GM12878 (cell line): Measurements from ENCODE around the gene PROSER2. TPM values are rescaled to one million over a fixed set of nuclear protein-coding genes. Genes with fewer than 3 reads are reported as not detected.

Source experiments
- ATAC-seq: fragments of 200-7000 bp; cut with Tn5 transposase; 3 replicates; pipeline ENCODE4 v1.9.1; 2020; ENCODE audit warnings: mild to moderate bottlenecking, moderate library complexity
- BruUV-seq: library from RNA; stranded (reverse); fragments of 400-500 nt; replicated peaks from 2 replicates; lab custom pipeline; 2021; lab: Mats Ljungman, UMichigan
- CTCF ChIA-PET: fragments of 300-600 bp; sonication (Branson Sonifier 250); formaldehyde crosslinking; extraction: SDS; loops from one replicate; lab custom pipeline; 2021; ENCODE audit warnings: inconsistent platforms; lab: Yijun Ruan, JAX
- POLR2A ChIA-PET: fragments of 350-600 bp; formaldehyde crosslinking; extraction: SDS; loops from one replicate; lab custom pipeline; 2021; ENCODE audit warnings: inconsistent platforms; lab: Charles Lee
- RAD21 ChIA-PET: fragments of 300-600 bp; sonication (Branson Sonifier 250); formaldehyde crosslinking; loops from one replicate; lab custom pipeline; 2023; ENCODE audit warnings: antibody characterized with exemption; ENCODE audit not compliant: unreplicated experiment; lab: Charles Lee
- SMC1A ChIA-PET: fragments of 300-600 bp; sonication (Branson Sonifier 250); formaldehyde crosslinking; loops from one replicate; lab custom pipeline; 2023; ENCODE audit not compliant: unreplicated experiment, uncharacterized antibody; lab: Charles Lee
- DNase-seq: peaks from one replicate; pipeline ENCODE4 v3.0.0-alpha.2; 2011; ENCODE audit warnings: low read depth, low spot score
- FAIRE-seq: peaks from 3 replicates; lab custom pipeline; 2011; peaks lifted over from hg19 to GRCh38; lab: Jason Lieb, UNC
- H2AFZ ChIP-seq: 2 replicates; pipeline ENCODE4 v1.6.0; 2011; ENCODE audit warnings: low read depth, low read length, control low read depth; ENCODE audit not compliant: control insufficient read depth
- H3K27ac ChIP-seq: 2 replicates; pipeline ENCODE4 v1.5.1; 2011; ENCODE audit warnings: control low read depth; ENCODE audit not compliant: control insufficient read depth, insufficient read depth
- H3K27me3 ChIP-seq, 2 experiments: replicated peaks in 1 of 2; 2 replicates each; pipeline versions ENCODE4 v1.6.0 to v1.6.1; 2011; ENCODE audit warnings: low read length in 1 of 2; ENCODE audit not compliant: control insufficient read depth in 2 of 2, insufficient read depth in 2 of 2
- H3K36me3 ChIP-seq, 2 experiments: 2 replicates each; pipeline ENCODE4 v1.5.1; 2011; ENCODE audit warnings: low read length in 1 of 2; ENCODE audit not compliant: control insufficient read depth in 2 of 2, insufficient read depth in 2 of 2
- H3K4me1 ChIP-seq: 2 replicates; pipeline ENCODE4 v1.6.1; 2011; ENCODE audit warnings: mild to moderate bottlenecking, low read length, moderate library complexity, mixed read lengths; ENCODE audit not compliant: control insufficient read depth, insufficient read depth
- H3K4me2 ChIP-seq: 2 replicates; pipeline ENCODE4 v1.6.0; 2011; ENCODE audit warnings: control low read depth; ENCODE audit not compliant: control insufficient read depth, insufficient read depth
- H3K4me3 ChIP-seq: fragments of 200-600 bp; sonication (generic); 2 replicates; pipeline ENCODE4 v1.5.1; 2016
- H3K79me2 ChIP-seq: 2 replicates; pipeline ENCODE4 v1.6.0; 2011; ENCODE audit warnings: low read length; ENCODE audit not compliant: control insufficient read depth, insufficient read depth
- H3K9ac ChIP-seq: 2 replicates; pipeline ENCODE4 v1.8.0; 2011; ENCODE audit warnings: low read length, control low read depth, mixed read lengths; ENCODE audit not compliant: control insufficient read depth, insufficient read depth
- H3K9me3 ChIP-seq: replicated peaks from 3 replicates; pipeline ENCODE4 v1.5.1; 2011; ENCODE audit warnings: mild to moderate bottlenecking, low read length; ENCODE audit not compliant: control insufficient read depth, insufficient read depth
- H4K20me1 ChIP-seq: 2 replicates; pipeline ENCODE4 v1.6.0; 2011; ENCODE audit not compliant: control insufficient read depth, insufficient read depth
- BCL11A ChIP-seq: IDR thresholded peaks from 2 replicates; pipeline ENCODE4 v1.6.1; 2011; ENCODE audit warnings: low read depth, low read length
- DPF2 ChIP-seq: fragments of 450-650 bp; IDR thresholded peaks from 2 replicates; pipeline ENCODE4 v1.6.1; 2017; ENCODE audit warnings: mild to moderate bottlenecking
- IRF4 ChIP-seq: IDR thresholded peaks from 2 replicates; pipeline ENCODE4 v1.6.1; 2011; ENCODE audit warnings: low read depth, low read length
- KDM1A ChIP-seq: fragments of 200-600 bp; sonication (generic); IDR thresholded peaks from 2 replicates; pipeline ENCODE4 v1.6.1; 2016; ENCODE audit warnings: borderline replicate concordance
- NFIC ChIP-seq: IDR thresholded peaks from 2 replicates; pipeline ENCODE4 v1.6.1; 2012; ENCODE audit warnings: low read depth, mild to moderate bottlenecking, inconsistent platforms, low read length, moderate library complexity
- NFYA ChIP-seq: IDR thresholded peaks from 2 replicates; pipeline ENCODE4 v1.6.1; 2011; ENCODE audit warnings: low read depth, mild to moderate bottlenecking, low read length, improper control_type of control experiment, borderline replicate concordance
- POU2F2 ChIP-seq: IDR thresholded peaks from 3 replicates; pipeline ENCODE4 v1.6.1; 2011; ENCODE audit warnings: low read depth, mild to moderate bottlenecking, low read length, borderline replicate concordance
- SP1 ChIP-seq: IDR thresholded peaks from one replicate; pipeline ENCODE4 v1.6.1; 2011; ENCODE audit warnings: low read depth, low read length
- SPI1 ChIP-seq: IDR thresholded peaks from 2 replicates; pipeline ENCODE4 v1.6.1; 2011; ENCODE audit warnings: low read depth, mild to moderate bottlenecking, low read length, moderate library complexity, borderline replicate concordance; ENCODE audit not compliant: insufficient read depth
- WGBS: methylation state at CpG from one replicate; pipeline ENCODE4 v1.1.6; 2016; ENCODE audit warnings: low lambda C conversion rate; ENCODE audit not compliant: insufficient replicate concordance, insufficient coverage; ENCODE audit errors: missing lambda C conversion rate; 5-methylcytosine and 5-hydroxymethylcytosine counted together
- in situ Hi-C: fragments of 300-500 bp; cut with MboI; formaldehyde crosslinking; loops from 9 replicates; pipeline ENCODE4 v1.14.3; 2018; ENCODE audit warnings: mixed read lengths
- intact Hi-C: fragments of 100-400 bp; cut with micrococcal nuclease; formaldehyde crosslinking; loops from one replicate; pipeline ENCODE4 v1.14.2; 2022; ENCODE audit not compliant: unreplicated experiment
- polyA plus RNA-seq, 11 experiments: library from polyadenylated mRNA; depleted of rRNA in 4 of 11; unstranded in 6 of 11; stranded (reverse) in 5 of 11; fragments of >200 nt; fragmentation: Nextera tagmentation in 4 of 11; fragmentation: Illumina TruSeq in 1 of 11; extraction: Ambion mirVana in 4 of 11; extraction: Trizol in 1 of 11; gene quantifications; 1 replicate in 1 of 11; 2 replicates in 10 of 11; pipeline versions ENCODE4 v1.2.1 to v1.2.3, GENCODE V29; 2011 to 2016; ENCODE audit warnings: inconsistent platforms in 2 of 11, missing spikeins in 2 of 11, low read depth in 1 of 11
- total RNA-seq, 4 experiments: library from RNA; depleted of rRNA in 3 of 4; stranded (reverse); fragments of >200 nt in 3 of 4; fragmentation: Illumina TruSeq in 1 of 4; extraction: Trizol in 1 of 4; gene quantifications; 2 replicates each; pipeline versions ENCODE4 v1.2.1 to v1.2.3, GENCODE V29; 2013 to 2021
- TF ChIP-seq, protein P1 (sequence below): fragments of 450-650 bp; formaldehyde crosslinking; IDR thresholded peaks from 2 replicates; pipeline ENCODE4 v1.4.0; 2022; ENCODE audit warnings: mild to moderate bottlenecking, moderate library complexity

The PROSER2 gene
- total and polyA plus RNA-seq, 10 of the 15 experiments (the other 5 are each of a cell fraction or from before 2014, with no cell fraction given): 0.04 to 0.25 (median 0.07) TPM; not detected in 6

DNA sequence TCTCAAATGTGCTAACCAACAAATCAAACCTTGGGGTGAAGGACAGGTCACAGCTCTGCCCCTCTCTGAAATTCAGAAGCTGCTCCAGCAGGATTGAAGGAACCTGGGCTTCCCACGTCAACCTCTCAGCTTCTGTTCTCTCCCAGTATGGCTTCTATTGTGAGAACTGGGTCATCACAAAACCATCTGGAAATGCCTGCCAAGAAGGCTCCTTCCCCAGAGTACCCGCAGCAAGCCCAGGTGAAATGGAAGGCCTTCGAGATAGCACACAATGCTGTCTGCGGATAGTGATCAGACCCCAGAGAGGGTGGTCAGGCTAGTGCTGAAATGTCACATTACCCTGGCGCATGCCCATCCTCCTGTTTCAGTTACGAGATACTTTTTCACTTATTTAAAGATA lies 16.4 kb upstream of the PROSER2 start:
- H3K9me3 ChIP-seq: no peaks in the 10 kb centered on the region
- H3K79me2 ChIP-seq: no peaks in the 10 kb centered on the region
- POLR2A ChIA-PET: no interaction called here
- SMC1A ChIA-PET: no interaction called here
- no peaks in the 10 kb centered on the region for H3K36me3 ChIP-seq
- RAD21 ChIA-PET: no interaction called here
- no peak for TF ChIP-seq BCL11A
- TF ChIP-seq SPI1: no peak
- no peak for TF ChIP-seq POU2F2
- TF ChIP-seq SP1: no peak
- TF ChIP-seq, protein P1, sequence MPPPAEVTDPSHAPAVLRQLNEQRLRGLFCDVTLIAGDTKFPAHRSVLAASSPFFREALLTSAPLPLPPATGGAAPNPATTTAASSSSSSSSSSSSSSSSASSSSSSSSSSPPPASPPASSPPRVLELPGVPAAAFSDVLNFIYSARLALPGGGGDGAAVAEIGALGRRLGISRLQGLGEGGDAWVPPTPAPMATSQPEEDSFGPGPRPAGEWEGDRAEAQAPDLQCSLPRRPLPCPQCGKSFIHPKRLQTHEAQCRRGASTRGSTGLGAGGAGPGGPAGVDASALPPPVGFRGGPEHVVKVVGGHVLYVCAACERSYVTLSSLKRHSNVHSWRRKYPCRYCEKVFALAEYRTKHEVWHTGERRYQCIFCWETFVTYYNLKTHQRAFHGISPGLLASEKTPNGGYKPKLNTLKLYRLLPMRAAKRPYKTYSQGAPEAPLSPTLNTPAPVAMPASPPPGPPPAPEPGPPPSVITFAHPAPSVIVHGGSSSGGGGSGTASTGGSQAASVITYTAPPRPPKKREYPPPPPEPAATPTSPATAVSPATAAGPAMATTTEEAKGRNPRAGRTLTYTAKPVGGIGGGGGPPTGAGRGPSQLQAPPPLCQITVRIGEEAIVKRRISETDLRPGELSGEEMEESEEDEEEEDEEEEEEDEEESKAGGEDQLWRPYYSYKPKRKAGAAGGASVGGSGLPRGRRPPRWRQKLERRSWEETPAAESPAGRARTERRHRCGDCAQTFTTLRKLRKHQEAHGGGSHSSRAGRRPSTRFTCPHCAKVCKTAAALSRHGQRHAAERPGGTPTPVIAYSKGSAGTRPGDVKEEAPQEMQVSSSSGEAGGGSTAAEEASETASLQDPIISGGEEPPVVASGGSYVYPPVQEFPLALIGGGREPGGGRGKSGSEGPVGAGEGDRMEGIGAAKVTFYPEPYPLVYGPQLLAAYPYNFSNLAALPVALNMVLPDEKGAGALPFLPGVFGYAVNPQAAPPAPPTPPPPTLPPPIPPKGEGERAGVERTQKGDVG (CRISPR knock-in tag): no peak
- TF ChIP-seq IRF4: no peak
- no peak for TF ChIP-seq DPF2
- TF ChIP-seq NFYA: no peak
- no peak for TF ChIP-seq NFIC
- no peak for TF ChIP-seq KDM1A
- 39% methylated on average over 6 of the region's 6 CpGs for WGBS
- no peaks in the 10 kb centered on the region for H3K4me1 ChIP-seq
- H3K4me2 ChIP-seq: no peak overlapping the region
- H4K20me1 ChIP-seq: no peaks in the 10 kb centered on the region
- ATAC-seq: no peak
- in situ Hi-C loops: no loop called here
- H3K9ac ChIP-seq: no peak overlapping the region
- DNase-seq: no peak
- intact Hi-C loops: no loop called here
- CTCF ChIA-PET: interaction anchor here (1.6 to 2.3 kb wide), 2 partner anchors 13 to 15 kb away, joined by 3 to 8 read pairs; no protein-coding TSS in a partner anchor
- H3K27ac ChIP-seq: no peak overlapping the region
- H3K27me3 ChIP-seq: peaks cover 0 to 1% of the 10 kb centered on the region in 2 experiments; a peak in 1 of 4 replicates
- H2AFZ ChIP-seq: no peak overlapping the region
- no peak for FAIRE-seq
- H3K4me3 ChIP-seq: no peak overlapping the region
- no TSS peak for BruUV-seq
